GM18868 (cell line): ENCODE data around the gene EPO.

Source experiments
- ATAC-seq: cut with Tn5 transposase; IDR thresholded peaks from one replicate; pipeline ENCODE4 v1.9.1; 2021; ENCODE audit warnings: mild to moderate bottlenecking, moderate library complexity; ENCODE audit not compliant: unreplicated experiment

The EPO gene

DNA sequence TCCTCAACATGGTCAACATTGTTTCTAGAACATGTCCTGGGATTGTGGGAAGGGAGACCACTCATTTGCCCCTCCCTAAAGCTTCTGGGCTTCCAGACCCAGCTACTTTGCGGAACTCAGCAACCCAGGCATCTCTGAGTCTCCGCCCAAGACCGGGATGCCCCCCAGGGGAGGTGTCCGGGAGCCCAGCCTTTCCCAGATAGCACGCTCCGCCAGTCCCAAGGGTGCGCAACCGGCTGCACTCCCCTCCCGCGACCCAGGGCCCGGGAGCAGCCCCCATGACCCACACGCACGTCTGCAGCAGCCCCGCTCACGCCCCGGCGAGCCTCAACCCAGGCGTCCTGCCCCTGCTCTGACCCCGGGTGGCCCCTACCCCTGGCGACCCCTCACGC is at the start of gene EPO:
TSS of gene EPO (plus strand) at position 190 of the 392 bp plus-strand sequence. CDS start 513 bp downstream, outside the sequence.
- no peak for ATAC-seq

DNA sequence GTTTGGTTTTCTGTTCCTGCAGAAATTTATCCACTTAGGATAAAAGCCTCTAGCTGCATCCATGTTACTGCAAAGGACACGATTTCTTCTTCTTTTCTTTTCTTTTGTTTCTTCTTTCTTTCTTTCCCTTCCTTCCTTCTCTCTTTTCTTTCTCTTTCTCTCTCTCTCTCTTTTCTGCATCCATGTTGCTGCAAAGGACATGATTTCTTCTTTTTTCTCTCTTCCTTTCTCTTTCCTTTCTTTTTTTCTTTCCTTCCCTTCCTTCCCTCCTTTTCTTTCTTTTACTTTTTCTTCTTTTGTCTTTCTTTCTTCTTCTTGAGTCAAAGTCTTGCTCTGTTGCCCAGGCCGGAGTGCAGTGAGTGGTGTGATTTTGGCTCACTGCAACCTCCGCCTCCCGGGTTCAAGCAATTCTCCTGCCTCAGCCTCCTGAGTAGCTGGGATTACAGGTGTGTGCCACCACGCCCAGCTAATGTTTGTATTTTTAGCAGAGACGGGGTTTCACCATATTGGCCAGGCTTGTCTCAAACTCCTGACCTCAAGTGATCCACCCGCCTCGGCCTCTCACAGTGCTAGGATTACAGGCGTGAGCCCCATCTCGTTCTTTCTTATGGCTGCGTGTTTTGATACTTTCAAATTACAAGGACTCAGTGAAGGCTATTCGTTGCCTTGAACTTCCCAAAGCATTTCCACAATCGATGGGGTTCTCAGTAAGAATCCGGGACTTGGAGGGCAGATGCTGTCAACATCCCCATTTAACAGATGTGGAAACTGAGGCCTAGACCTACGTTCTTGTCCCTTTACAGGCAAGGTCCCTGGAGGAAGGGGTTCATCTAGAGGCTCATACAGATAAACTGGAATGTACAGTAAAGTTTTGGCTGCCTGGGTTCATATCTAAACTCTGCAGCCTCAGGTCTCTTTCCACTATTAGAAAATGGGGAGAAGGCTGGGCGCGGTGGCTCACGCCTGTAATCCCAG is 48.6 kb upstream of the EPO start:
- ATAC-seq, result no peak

GRCh38 chr7:100673302-100673941 is 46.8 kb upstream of the EPO start, which contains the start of gene GNB2:
Gene GNB2 (plus strand): TSS chr7:100673740. CDS start chr7:100676266, 2,526 bp downstream.
- peak; percentile 58 for ATAC-seq

- ATAC-seq, result no peak
These were observed 46.3 kb upstream of the EPO start for GRCh38 chr7:100673942-100674410.

DNA sequence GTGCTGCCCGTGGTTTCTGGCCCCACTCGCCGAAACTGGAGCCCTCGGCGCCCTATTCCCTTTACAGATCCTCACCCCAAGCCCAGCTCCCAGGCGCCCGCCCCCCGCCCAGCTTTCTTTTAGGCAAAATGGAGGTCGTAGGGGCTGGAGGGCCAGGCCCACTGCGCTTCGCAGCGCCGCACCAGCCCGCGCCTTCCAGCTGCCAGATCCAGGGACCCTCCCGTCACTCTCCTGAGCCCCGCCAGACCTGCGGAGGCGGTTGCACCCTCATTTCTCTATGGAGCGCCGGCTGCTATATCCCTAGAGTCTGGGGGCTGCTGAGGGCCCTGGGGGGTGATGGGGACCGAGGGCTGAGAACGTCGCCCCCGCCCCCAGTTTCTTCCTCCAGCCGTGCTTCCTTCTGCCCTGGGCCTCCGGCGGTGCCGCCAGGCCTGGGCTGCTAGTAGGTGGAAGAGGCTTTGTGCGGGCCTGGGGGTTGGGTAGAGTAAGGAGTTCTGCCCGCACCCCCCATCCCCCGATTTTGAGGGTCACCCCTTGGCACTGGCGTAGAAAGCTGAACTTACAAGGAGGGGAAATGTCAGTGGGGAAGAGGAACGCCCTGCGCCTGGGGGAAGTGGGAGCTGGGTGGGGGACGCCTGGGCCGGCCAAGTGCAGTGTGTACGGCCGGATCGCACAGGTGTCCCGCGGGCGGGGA is 45.7 kb upstream of the EPO start:
- no peak for ATAC-seq

DNA sequence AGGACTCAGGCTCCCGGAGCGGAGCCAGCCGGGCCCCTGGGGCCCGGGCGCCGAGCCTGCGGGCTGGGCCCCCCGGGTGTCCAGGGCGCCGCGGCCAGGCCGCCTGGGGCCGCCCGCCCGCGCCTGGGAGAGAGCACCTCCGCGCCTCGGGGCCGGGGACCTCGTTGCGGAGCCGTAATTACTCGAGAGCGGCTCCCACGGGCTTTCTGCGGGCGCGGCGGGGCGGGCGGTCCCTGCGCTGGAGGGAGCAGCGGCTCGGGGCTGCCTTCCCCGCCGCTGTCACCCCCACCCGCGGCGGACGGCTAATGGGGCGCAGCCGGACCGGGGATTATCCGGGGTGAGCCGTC is 45.2 kb upstream of the EPO start:
- ATAC-seq, result no peak

GRCh38 chr7:100675581-100676350 is 44.5 kb upstream of the EPO start:
- ATAC-seq, result peak; percentile 28

- ATAC-seq, result no peak
These were observed 43.6 kb upstream of the EPO start for GRCh38 chr7:100676501-100677306.

- no peak for ATAC-seq
These were observed 42.7 kb upstream of the EPO start for GRCh38 chr7:100677308-100678267.

DNA sequence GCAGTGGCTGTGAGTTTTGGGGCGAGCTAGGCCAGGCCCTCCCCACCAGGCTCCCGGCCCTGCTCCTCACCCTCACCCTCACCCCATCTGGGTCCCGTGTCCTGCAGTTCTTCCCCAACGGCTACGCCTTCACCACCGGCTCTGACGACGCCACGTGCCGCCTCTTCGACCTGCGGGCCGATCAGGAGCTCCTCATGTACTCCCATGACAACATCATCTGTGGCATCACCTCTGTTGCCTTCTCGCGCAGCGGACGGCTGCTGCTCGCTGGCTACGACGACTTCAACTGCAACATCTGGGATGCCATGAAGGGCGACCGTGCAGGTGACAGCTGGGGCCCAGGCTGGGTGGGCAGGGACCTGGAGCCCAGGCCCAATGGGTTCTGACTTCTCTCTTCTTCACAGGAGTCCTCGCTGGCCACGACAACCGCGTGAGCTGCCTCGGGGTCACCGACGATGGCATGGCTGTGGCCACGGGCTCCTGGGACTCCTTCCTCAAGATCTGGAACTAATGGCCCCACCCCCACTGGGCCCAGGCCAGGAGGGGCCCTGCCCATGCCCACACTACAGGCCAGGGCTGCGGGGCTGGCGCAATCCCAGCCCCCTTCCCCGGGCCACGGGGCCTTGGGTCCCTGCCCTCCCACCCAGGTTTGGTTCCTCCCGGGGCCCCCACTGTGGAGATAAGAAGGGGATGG is 41.8 kb upstream of the EPO start:
- no peak for ATAC-seq

DNA sequence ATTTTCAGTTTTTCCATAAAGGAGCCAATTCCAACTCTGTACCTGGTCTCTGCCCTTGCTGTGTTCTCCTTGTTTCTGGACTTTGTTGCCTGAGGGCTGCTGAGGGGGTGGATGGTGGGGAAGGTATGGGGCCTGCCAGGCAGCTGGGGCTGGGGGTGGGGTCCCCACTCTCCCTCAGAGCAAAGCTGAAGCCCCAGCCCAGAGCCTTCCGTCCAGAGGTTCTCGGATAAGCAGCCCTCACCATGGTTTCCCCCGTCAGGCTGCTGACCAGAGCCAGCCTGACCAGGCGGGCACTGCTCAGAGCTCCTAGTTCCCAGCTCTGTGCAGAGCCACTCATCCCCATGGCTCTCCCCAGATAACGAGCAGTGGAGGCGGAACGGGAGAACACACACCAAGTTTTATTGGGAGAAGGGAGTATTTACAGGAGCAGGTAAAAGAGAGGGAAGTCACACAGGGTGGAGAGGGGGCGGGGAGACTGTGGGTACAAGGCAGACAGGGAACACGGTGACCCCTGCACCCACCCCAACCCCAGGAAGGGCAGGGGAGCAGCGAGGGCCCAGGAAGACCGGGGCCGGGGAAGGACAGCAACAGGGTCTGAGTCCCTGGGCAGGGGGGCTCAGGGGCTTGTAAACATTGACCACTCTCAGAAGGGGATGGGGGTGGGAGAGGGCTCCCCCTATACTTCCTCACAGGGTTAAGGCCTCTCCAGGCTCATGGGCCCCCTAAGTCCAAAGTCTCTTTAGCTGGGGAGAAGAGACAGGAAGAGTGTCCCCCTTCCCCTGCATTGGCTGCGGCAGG is 40.9 kb upstream of the EPO start:
- ATAC-seq, result no peak

DNA sequence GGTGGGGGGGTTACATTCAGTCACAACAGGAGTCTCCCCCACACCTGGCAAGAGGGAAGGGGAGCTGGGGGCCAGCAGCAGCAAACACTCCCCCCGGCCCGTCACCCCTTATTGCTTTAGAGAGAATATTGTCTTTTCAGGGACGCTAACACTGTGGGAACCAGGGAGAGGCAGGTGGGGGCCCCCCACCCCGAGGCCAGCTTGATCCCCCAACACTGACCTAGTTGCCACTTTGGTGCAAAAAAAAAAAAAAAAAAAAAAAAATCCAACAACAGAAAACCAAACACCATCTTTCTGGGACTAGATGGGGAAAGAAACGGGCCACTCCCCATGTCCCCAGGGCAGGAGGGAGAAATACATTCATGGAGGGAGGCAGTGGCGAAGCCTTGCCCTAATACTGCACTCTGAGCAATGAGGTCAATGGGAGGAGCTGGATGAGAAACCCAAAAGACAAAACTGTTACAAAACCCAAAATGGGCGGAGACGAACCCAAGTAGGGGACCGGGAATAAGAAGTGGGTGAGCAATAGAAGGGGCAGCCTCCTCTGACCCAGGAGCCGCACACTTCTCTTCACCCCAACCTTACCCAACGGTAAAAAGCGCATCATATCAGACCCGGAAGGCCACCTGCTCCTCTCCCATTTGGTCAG is 40.2 kb upstream of the EPO start:
- ATAC-seq, result no peak

DNA sequence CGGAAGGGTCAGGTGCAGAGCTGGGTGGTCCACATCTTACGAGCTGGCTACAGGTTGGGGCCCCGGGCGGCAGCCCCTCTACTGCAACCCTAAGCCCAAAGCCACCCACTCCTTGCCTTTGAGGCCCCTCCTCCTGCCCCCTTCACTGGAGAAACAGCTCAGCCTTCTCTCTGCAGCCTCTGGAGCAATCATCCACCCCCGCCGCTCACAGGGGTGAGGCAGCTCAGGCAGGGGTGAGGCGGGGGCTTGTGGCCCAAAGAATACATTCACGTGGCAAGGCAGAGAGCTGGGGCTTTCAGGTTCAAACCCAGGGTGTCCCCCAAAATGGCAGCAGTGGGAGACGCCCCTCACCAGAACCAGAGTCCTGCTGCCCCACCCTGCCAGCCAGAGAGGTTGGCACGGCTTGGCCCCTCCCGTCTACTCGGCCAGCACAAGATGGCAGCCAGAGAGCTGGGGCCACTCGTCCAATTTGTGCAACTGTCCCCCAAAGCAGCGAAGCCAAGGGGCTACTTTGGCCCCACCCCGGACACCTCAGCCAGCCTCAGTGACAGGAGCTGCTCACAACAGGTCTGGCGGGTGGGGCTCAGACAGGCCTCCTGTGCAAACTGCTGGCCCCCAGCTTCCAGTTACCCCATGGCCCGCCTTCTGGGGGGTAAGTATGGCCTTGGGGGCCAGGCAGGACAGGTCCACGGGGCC is 39.5 kb upstream of the EPO start:
- no peak for ATAC-seq

DNA sequence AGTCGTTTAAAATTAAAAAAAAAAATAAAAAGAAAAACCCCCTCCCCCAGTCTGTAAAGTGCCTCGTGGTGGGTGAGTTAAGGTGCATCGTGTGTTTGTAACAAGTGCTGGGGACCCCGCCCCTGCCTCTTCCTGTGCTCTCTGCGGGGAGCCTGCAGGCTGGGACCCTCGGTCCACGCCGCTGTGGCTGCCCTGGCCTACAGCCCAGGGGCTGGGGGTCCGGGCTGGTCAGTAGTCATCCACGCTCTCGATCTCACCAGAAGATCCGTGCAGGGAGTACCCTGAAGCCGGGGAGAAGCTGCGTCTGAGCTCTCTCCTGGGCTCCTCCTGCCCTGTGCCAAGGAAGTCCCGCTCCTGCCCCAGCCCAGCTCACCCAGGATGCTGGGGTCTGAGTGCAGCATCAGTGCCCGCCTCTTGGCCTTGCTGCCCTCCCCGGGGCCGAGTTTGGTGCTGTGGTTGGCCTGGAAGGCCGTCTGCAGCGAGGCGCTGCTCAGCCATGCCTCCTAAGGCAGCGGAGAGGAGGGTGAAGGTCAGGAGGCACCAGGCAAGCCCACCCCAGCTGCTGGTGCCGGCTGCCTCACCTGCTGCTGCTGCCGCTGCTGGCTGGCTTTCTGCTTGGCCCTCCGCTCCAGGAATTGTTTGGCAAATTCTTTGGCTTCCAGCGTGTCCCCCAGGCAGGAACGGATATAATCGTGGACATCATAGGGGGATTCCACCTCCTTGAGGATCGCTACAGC is 38.6 kb upstream of the EPO start:
- ATAC-seq, result no peak

- no peak for ATAC-seq
These were observed 38.0 kb upstream of the EPO start for GRCh38 chr7:100682228-100682741.
